Activated CD4-positive, CD25-positive, alpha-beta regulatory T cell treated with anti-CD3 and anti-CD28 coated beads, Interleukin-2, amount 50 U/mL, for 72 hours (primary cell): ENCODE measurements around the gene IL5.
"Not testable (repeated sequence)": the region's sequence is repeated elsewhere in the genome, so short reads cannot be mapped to it uniquely, and the experiment has no call there.

Experiments
- DNase-seq: peaks from one replicate; pipeline ENCODE4 v3.0.0; 2021

IL5 gene

DNA sequence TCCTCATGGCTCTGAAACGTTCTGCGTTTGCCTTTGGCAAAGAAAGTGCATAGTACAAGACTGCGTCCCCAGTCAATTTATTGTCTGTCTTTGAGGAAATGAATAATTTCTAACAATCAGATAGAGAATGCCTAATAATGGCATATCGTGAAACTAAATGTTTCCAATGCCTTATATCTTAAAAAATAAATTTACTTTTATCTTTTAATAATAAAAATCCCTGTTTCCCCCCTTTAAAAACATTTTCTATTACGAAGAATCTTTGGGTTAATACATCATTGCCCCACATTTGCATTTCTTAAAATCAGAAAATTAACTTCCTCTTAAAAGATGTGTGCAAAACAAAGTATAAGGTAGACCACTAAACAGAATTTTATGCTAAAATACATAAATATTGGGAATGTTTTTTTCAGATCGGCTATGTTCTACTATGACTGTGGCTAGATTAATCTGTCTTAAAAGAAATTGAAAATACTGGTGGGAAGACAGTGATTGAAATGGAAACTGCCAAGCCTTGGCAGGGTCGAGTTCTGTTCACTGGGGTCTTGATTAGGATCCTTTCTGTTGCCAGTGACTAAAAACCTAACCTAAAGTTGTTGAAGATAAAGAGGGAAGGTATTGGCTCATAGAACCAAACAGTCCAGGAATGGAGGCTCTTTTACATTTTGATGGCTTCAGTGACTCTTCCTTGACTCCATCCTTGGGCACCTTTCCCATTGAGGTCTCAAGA lies at the start of gene IL5:
Gene IL5 (minus strand): TSS at position 51 of the 730 bp plus-strand sequence. CDS start 44 bp downstream, at position 7.
- DNase-seq: no peak

DNA sequence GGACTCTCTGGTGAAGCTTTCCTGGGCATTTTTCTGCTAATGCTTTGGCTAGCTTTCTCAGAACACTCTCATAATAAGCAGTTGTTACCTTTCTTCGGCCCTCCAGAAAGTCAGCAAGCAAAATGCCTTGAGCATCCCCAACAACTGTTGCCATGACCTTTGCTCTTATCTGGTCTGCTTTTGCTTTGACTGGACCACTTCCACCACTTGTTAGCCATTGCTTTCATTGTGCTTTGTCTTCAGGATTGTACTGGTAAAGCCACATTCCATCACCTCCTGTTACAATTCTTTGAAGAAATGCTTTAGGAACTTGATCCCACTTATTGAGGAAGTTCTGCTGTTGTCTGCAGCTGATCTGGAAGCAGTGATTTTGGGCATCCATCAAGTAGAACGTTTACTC lies 49.2 kb upstream of the IL5 start:
- DNase-seq: no peak

DNA sequence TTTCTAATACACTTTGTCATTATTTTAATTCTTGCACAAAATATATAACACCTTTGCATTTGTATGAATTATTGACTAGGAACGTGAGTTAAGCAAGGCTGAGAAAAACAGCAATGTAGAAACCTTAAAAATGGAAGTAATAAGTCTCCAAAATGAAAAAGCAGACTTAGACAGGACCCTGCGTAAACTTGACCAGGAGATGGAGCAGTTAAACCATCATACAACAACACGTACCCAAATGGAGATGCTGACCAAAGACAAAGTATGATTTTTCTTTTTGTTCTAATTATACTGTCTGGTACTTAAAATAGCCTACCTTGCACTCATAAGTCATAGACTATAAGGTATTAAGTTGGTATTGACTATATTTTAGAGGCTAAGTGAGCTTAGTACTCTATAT lies 47.8 kb upstream of the IL5 start:
- DNase-seq: no peak

DNA sequence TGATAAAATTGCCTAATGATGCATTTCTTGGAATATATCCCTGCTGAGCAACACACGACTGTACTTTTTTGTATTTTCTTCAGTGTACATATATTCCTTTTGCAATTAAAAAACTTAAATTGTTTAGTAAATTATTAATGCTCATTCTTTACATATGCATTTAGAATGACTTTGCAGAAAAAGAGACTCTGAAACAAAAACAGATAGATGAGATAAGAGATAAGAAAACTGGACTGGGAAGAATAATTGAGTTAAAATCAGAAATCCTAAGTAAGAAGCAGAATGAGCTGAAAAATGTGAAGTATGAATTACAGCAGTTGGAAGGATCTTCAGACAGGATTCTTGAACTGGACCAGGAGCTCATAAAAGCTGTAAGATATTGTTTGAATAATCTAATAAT lies 46.1 kb upstream of the IL5 start:
- DNase-seq: no peak

DNA sequence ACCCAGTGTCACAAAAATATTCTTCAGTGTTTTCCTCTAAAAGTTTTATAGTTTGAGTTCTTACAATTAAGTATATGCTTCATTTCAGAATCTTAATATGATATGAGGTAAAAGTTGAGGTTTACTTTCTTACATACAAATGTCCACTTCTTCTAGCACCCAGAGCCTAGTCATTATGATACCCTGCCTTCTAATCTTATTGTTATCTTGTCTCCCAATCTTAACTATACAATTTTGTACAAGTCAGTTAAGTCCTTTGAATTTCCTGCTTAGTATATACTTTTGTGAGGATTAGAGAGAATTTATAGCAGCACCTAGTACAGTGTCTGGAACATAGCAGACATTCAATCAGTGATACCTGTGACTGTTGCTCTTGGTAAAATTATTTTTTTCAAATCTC lies 42.7 kb upstream of the IL5 start:
- DNase-seq: no peak

DNA sequence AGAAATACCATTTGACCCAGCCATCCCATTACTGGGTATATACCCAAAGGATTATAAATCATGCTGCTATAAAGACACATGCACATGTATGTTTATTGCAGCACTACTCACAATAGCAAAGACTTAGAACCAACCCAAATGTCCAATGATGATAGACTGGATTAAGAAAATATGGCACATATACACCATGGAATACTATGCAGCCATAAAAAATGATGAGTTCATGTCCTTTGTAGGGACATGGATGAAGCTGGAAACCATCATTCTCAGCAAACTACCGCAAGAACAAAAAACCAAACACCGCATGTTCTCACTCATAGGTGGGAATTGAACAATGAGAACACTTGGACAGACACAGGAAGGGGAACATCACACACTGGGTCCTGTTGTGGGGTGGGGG lies 41.2 kb upstream of the IL5 start:
- not testable (repeated sequence) for DNase-seq

DNA sequence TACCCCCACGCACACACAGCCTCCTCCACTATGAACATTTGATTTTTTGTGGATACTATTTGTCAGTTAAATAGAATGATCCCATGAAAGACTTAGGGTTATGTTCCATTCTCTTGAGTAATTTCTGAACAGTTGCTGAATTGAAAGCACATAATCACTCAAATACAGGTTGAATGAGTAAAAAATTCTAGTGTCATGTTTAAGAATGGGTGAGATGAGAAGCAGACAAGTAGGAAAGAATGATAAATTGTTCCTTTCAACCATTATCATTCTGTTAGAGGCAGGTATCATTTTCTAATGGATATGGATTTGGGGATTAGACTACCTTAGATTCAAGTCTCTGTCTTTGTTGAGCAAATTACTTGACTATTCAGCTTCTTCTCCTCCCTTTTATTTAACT lies 32.8 kb upstream of the IL5 start:
- no peak for DNase-seq

DNA sequence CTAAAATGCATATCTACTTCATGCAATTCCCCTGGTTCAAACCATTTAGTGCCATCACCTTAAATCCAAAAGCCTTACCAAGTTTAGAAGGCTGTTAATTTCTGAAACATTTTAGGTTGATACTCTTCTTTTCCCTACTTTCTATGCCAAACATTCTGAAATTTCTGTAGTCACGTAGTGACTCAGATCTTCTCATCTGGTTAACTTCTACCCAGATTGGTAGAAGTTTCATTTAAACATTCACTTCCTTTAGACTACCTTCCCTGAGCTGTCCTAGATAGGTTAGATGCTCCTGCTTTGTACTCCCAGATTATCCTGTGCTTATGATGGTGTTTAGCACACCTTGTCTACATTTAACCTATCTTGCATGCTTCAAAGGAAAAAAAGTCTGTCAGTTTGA lies 23.3 kb upstream of the IL5 start:
- no peak for DNase-seq

DNA sequence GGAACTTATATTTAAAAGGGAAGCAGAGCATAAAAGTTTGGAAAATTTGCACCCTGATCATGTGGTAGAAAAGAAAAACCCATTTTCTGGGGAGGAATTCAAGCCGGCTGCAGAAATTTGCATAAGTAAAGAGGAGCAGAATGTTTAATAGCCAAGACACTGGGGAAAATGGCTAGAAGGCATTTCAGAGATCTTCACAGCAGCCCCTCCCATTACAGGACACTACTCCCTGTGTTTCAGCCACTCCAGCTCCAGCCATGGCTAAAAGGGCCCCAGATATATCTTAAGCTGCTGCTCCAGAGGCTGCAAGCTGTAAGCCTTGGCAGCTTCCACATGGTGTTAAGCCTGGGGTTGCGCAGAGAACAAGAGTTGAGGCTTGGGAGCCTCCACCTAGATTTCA lies 21.2 kb upstream of the IL5 start:
- DNase-seq: not testable (repeated sequence)

DNA sequence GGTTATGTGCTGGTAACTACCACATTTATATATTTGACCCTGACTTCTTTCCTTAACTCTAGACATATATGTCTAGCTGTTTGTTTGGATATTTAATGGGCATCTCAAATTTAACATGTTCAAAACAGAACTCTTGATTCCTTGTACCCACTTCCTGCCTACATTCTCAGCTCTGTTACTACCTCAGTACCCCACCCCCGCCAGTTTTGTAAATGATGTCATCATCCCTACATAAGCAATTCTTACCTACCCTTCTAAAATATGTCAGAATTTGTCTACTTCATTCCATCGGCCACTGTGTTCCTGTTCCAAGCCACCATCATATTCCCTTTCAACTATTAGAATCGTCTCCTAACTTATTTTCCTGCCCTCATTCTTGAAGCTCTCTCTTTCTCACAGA lies 18.3 kb upstream of the IL5 start:
- no peak for DNase-seq

DNA sequence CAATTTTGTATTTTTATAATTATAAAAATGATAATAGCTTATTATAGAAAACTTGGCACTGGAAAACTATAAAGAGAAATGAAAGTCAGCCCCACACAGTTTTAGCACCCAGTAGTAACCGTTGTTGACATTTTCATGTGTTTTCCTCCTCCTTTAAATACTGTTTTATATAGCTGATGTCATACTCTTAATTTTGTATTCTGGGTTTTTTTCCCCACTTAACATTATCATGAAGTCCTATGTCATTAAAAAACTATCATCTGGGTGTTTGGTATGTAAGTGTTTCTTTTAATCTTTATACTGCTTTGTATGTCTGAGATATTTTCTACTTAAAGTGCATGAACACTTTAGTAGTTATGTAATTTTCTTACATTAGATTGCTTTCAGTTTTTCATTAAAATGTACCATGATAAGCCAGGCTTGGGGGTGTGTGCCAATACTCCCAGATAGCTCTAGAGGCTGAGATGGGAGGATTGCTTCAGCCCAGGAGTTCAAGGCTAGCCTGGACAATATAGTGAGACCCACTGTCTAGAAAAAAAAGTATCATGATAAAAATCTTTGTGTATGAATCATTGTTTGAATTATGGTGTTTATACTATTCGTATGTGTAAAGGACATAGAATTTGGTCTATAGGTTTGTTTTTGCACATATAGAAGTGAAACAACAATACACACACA lies 16.2 kb upstream of the IL5 start:
- DNase-seq: no peak

DNA sequence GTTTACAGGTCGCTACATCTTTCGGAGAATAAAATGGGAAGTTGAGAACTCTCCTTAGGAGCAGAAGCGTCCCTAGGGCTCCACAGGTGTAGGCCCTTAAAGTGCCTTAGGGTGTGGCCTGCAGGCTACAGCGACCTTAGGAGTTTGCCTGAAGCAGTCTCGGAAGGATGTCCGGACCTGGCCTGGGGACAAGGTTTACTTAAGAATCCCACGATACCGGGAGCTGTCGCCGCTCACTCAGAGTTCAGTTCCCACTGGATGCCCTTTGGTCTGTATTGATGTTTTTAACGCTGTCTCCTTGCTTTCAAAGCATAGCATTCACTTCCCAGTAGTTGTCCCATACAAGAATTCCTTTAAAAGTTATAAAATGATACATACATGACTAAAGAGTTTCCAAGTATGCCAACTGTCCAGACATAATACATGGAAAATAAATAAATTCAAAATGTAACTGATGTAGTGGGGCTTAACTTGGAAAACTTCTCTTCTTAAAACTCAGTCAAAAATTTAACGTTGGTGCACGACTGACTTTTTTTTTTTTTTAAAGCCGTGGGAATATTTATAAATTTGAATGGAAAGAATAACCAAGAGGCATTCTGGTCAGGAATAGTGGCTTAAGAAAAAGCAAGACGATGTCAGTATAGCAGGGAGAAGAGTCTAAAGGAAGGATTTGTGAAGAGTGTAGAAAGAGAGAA lies 14.3 kb upstream of the IL5 start:
- peak; percentile 45 for DNase-seq

DNA sequence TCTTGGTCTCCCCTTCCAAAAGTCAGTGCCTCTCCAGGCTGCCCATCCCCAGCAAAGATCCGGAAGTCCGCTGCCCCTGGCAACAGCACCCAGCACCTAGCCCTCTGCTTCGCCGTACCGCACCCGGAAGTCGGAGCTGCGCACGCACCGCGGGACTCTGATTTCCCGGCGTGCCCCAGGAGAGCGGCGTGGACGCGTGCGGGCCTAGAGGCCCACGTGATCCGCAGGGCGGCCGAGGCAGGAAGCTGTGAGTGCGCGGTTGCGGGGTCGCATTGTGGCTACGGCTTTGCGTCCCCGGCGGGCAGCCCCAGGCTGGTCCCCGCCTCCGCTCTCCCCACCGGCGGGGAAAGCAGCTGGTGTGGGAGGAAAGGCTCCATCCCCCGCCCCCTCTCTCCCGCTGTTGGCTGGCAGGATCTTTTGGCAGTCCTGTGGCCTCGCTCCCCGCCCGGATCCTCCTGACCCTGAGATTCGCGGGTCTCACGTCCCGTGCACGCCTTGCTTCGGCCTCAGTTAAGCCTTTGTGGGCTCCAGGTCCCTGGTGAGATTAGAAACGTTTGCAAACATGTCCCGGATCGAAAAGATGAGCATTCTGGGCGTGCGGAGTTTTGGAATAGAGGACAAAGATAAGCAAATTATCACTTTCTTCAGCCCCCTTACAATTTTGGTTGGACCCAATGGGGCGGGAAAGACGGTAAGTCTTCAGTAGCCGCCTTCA lies 13.6 kb upstream of the IL5 start, which contains the start of gene RAD50:
Gene RAD50 (plus strand): TSS at position 215 of the 715 bp plus-strand sequence. CDS start 348 bp downstream, at position 563.
- peak; percentile 96 for DNase-seq

DNA sequence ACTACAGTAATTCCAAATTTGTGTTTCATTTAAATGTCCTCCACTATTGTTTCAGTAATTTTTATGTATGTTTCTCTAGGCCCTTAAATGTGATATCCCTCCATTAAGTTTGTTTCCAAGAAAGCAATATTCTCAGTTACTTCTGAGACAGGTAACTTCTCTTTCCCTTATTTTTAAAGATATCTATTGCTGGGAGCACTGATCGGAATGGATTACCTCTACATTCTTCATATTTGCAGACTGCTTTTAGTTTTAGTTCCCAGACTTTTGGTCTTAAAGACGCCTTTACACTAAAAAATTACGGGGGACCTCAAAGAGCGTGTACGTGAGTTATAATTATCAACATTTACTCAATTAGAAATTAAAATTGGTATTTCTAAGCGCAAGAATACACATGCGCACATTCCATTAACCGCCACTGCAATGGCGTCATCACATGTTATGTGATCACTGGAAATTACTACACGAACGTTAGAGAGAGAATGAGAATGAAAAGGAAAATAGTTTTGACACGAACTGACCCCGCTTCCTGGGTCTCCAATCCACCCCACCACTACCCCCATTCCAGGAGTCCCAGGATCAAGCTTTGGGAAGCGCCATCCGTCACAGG lies 12.9 kb upstream of the IL5 start:
- DNase-seq: no peak

DNA sequence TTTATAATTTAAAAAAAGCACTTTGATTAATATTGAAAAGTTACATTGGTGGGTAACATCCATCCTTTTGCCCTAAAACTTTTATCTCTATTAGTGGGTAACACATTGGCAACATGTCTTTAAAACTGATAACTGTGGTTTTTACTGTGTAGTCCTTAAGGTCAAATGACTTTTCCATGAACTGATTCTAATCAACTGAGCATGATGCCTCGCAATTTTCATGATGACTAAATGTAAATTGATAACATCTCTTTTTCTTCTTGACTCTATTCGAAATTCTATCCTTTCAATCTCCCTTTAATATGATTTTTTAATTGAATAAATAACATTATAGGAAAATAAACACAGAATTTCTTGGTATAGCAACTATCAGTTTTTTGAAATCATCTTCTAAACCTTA lies 6.3 kb upstream of the IL5 start:
- DNase-seq: no peak

DNA sequence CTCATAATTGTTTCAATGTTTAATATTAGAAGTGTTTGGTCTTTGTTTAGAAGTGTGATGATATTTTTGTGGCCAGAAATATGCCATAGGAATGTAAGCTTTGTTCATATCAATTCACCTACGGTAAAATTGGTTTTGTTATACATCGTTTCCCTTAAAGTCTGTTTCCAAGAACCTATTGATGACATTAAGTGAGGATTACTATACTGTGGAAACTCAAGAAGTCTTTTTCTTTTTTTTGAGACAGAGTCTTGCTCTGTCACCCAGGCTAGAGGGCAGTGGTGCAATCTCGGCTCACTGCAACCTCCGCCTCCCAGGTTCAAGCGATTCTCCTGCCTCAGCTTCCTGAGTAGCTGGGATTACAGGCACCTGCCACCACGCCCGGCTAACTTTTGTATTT lies 5.5 kb upstream of the IL5 start:
- DNase-seq: not testable (repeated sequence)

DNA sequence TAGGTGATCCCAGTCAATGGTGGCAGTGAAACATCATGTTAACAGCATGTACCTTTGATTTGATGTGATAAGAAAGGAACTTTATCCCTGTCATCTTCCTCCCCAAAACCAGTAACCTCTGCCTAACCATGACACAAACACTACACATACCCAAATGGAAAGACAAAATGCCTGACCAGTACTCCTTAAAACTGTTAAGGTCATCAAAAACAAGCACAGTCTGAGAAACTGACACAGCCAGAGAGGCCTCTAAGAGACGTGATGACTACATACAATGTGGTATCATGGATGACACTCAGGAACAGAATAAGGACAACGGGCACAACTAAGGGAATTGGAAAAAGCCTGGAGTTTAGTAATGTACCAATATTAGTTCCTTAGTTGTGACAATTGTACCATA lies 3.9 kb upstream of the IL5 start:
- no peak for DNase-seq

DNA sequence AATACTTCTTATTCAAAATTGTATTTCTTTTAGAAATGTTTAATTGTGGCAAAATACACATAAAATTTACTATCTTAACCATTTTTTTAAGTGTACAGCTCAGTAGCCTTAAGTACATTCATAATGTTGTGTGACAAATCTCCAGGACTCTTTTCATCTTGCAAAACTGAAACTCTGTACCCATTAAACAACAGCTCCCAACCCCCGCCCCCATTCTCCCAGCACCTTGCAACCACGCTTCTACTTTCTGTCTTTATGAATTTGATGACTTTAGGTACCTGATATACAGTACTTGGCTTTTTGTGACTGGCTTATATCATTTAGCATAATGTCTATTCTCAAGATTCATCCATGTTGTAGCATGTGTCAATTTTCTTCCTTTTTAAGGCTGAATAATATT lies 2.8 kb upstream of the IL5 start:
- DNase-seq: no peak

DNA sequence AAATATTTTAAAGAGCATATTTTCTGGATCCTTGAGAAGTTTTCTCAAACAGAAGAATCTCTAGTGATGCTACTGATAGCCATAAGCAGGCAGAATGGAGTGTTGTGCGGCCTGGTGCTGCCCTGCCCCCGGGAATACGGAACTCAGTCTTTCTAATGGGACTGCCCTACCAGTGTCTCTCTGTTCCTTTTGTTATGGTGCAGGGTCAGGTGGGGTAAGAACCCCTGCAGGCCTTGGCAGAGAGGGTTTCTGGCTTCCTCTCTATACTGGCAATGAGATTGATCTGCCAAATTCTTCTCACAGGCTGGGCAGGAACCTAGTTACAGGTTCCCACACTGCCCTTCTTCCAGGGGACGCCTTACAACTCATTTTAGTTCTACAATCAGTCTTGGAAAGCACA lies 2.6 kb downstream of the IL5 start:
- no peak for DNase-seq

DNA sequence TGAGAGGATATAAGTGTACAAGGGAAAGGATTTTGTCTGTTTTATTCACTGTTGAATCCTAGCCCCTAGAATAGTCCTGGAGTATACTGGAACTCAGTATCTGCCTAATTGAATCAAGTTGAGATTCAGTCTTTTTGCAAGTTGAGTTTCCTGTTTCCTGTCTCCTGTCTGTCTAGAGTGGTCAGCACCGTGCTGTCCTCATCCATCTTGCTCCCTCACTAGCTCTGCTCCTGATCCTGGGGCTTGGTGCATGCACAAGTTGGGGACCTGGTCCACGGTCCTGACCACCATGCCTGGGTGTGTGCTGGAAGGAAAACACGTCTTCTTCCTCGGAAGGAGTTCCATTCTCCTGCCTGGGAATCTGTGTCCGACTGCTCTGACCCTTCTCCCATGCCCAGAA lies 3.2 kb downstream of the IL5 start:
- DNase-seq: no peak

DNA sequence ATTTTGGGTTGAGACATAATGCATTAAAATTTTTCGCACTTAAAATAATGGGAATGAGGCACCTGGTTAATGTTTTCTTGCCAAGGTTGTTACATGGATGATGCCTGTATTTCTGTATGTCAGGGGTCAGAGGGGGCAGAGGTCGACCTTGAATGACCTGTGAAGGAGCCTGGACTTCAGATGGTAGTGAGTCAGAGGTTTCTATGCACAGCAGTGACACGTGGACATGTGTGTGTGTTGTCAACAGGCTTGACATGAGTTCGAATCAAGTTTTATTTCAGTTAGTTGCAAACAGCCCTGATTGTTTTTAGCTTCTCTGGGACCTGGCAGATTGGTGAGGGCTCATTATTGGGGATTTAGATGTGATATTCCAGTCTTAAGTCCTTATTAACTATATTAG lies 3.6 kb downstream of the IL5 start:
- DNase-seq: no peak

DNA sequence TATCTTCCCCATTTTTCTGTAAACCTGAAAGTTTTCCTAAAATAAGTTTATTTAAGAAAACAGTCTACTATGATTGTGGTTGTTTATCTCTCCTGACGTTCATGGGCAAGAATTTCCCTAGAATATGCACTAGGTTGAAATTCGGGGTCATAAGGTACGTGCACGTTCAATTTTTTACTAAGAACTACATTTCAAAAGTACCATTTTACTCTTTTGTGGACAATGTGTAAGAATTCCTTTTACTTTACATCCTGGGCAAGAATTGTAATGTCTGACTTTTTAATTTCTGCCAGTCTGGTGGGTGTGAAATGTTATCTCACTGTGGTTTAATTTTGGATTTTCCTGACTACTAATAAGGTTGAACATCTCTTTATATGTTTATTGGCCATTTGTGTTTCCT lies 12.4 kb downstream of the IL5 start:
- no peak for DNase-seq
